WTC11 (cell line): ENCODE measurements around the gene ADAM17. TPM values are rescaled to one million over a fixed set of nuclear protein-coding genes. Genes with fewer than 3 reads are reported as not detected.

Experiments
- ATAC-seq: fragments of 200-7000 bp; cut with Tn5 transposase; 2 replicates; pipeline ENCODE4 v1.10.0; 2021; ENCODE audit warnings: mild to moderate bottlenecking, moderate library complexity
- CTCF ChIA-PET: fragments of 300-600 bp; sonication (Branson Sonifier 250); formaldehyde crosslinking; loops from one replicate; lab custom pipeline; 2021; ENCODE audit warnings: antibody characterized with exemption; lab: Charles Lee
- POLR2A ChIA-PET: fragments of 350-600 bp; sonication (Branson Sonifier 250); formaldehyde crosslinking; loops from one replicate; lab custom pipeline; 2021; ENCODE audit warnings: antibody characterized with exemption; lab: Charles Lee
- DNase-seq: peaks from one replicate; pipeline ENCODE4 v3.0.0; 2021; ENCODE audit warnings: low spot score
- H3K27ac Mint-ChIP-seq: 2 replicates; pipeline ENCODE4 v1.8.0; 2021; ENCODE audit warnings: mixed read lengths
- H3K27me3 Mint-ChIP-seq: 2 replicates; pipeline ENCODE4 v1.8.0; 2021; ENCODE audit warnings: low read depth, mild to moderate bottlenecking, moderate library complexity, mixed read lengths
- H3K36me3 Mint-ChIP-seq: 2 replicates; pipeline ENCODE4 v1.8.0; 2021; ENCODE audit warnings: mixed read lengths
- H3K4me1 Mint-ChIP-seq: 2 replicates; pipeline ENCODE4 v1.8.0; 2022; ENCODE audit warnings: mixed read lengths
- H3K4me3 Mint-ChIP-seq: 2 replicates; pipeline ENCODE4 v1.8.0; 2021; ENCODE audit warnings: mild to moderate bottlenecking, moderate library complexity, mixed read lengths
- H3K9me3 Mint-ChIP-seq: 2 replicates; pipeline ENCODE4 v1.8.0; 2021; ENCODE audit warnings: mixed read lengths
- CREB1 ChIP-seq: sonication (generic); formaldehyde crosslinking; IDR thresholded peaks from 2 replicates; pipeline ENCODE4 v1.8.0; 2023; ENCODE audit warnings: mild to moderate bottlenecking, missing genetic modification reagents
- CREM ChIP-seq: sonication (generic); formaldehyde crosslinking; IDR thresholded peaks from 2 replicates; pipeline ENCODE4 v1.8.1; 2022; ENCODE audit warnings: mild to moderate bottlenecking, missing genetic modification reagents, moderate library complexity
- GABPB1 ChIP-seq: sonication (generic); formaldehyde crosslinking; IDR thresholded peaks from 2 replicates; pipeline ENCODE4 v1.8.1; 2023; ENCODE audit warnings: mild to moderate bottlenecking, missing genetic modification reagents
- GTF2I ChIP-seq: fragments of 250-450 bp; sonication (Bioruptor Pico); conservative IDR thresholded peaks from 2 replicates; pipeline ENCODE4 v1.4.0; 2021; ENCODE audit warnings: mild to moderate bottlenecking
- JUN ChIP-seq: sonication (generic); formaldehyde crosslinking; IDR thresholded peaks from 2 replicates; pipeline ENCODE4 v1.8.0; 2023; ENCODE audit warnings: mild to moderate bottlenecking, missing genetic modification reagents
- KAT7 ChIP-seq: sonication (generic); formaldehyde crosslinking; IDR thresholded peaks from 2 replicates; pipeline ENCODE4 v1.8.1; 2023; ENCODE audit warnings: missing genetic modification reagents, mild to moderate bottlenecking, borderline replicate concordance
- NFATC4 ChIP-seq: fragments of 250-450 bp; sonication (Bioruptor Pico); IDR thresholded peaks from 2 replicates; pipeline ENCODE4 v1.9.0; 2021; ENCODE audit warnings: mild to moderate bottlenecking
- NR2C2 ChIP-seq: sonication (generic); formaldehyde crosslinking; IDR thresholded peaks from 2 replicates; pipeline ENCODE4 v1.8.0; 2022; ENCODE audit warnings: mild to moderate bottlenecking, missing genetic modification reagents
- SOX15 ChIP-seq: fragments of 250-450 bp; sonication (Bioruptor Pico); IDR thresholded peaks from 2 replicates; pipeline ENCODE4 v1.9.0; 2021; ENCODE audit warnings: mild to moderate bottlenecking
- TEAD4 ChIP-seq: sonication (generic); formaldehyde crosslinking; IDR thresholded peaks from 2 replicates; pipeline ENCODE4 v1.8.0; 2022; ENCODE audit warnings: mild to moderate bottlenecking, missing genetic modification reagents
- ZBTB21 ChIP-seq: sonication (generic); formaldehyde crosslinking; IDR thresholded peaks from 2 replicates; pipeline ENCODE4 v1.8.1; 2023; ENCODE audit warnings: mild to moderate bottlenecking, missing genetic modification reagents, borderline replicate concordance
- ZNF423 ChIP-seq: fragments of 250-450 bp; sonication (Bioruptor Pico); IDR thresholded peaks from 2 replicates; pipeline ENCODE4 v2.1.2; 2022; ENCODE audit warnings: mild to moderate bottlenecking, moderate library complexity
- total RNA-seq: library from RNA; stranded (reverse); gene quantifications from 3 replicates; pipeline ENCODE4 v1.2.3, GENCODE V29; 2021
- TF ChIP-seq, protein P1 (sequence below): fragments of 250-450 bp; sonication (Bioruptor Pico); IDR thresholded peaks from 2 replicates; pipeline ENCODE4 v1.9.0; 2021; ENCODE audit warnings: mild to moderate bottlenecking, borderline replicate concordance
- TF ChIP-seq, protein P2 (sequence below): sonication (generic); formaldehyde crosslinking; IDR thresholded peaks from 2 replicates; pipeline ENCODE4 v1.8.0; 2023; ENCODE audit warnings: mild to moderate bottlenecking, missing genetic modification reagents
- TF ChIP-seq, protein P3 (sequence below): sonication (generic); formaldehyde crosslinking; IDR thresholded peaks from 2 replicates; pipeline ENCODE4 v1.8.1; 2023; ENCODE audit warnings: mild to moderate bottlenecking, missing genetic modification reagents, moderate library complexity
- TF ChIP-seq, protein P4 (sequence below): fragments of 200-600 bp; IDR thresholded peaks from 2 replicates; pipeline ENCODE4 v1.8.0; 2022; ENCODE audit warnings: antibody characterized with exemption
- TF ChIP-seq, protein P5 (sequence below): sonication (generic); formaldehyde crosslinking; IDR thresholded peaks from 2 replicates; pipeline ENCODE4 v1.8.0; 2022; ENCODE audit warnings: missing genetic modification reagents

ADAM17 gene
- total RNA-seq, 1 experiment from 2014 or later = 25.9 TPM

DNA sequence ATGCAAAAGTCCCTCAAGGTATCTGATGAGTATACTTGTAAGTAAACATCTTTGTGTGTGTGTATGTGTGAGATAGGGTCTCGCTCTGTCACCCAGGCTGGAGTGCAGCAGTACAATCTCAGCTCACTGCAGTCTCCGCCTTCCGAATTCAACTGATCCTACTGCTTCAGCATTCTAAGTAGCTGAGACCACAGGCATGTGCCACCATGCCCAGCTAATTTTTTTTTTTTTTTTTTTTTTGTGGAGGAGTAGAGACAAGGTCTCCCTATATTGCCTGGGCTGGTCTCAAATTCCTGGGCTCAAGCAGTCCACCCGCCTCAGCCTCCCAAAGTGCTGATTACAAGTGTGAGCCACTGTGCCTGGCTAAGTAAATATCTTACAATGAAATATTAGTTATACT is 23.2 kb downstream of the ADAM17 start (continued):
- TF ChIP-seq, protein P1, sequence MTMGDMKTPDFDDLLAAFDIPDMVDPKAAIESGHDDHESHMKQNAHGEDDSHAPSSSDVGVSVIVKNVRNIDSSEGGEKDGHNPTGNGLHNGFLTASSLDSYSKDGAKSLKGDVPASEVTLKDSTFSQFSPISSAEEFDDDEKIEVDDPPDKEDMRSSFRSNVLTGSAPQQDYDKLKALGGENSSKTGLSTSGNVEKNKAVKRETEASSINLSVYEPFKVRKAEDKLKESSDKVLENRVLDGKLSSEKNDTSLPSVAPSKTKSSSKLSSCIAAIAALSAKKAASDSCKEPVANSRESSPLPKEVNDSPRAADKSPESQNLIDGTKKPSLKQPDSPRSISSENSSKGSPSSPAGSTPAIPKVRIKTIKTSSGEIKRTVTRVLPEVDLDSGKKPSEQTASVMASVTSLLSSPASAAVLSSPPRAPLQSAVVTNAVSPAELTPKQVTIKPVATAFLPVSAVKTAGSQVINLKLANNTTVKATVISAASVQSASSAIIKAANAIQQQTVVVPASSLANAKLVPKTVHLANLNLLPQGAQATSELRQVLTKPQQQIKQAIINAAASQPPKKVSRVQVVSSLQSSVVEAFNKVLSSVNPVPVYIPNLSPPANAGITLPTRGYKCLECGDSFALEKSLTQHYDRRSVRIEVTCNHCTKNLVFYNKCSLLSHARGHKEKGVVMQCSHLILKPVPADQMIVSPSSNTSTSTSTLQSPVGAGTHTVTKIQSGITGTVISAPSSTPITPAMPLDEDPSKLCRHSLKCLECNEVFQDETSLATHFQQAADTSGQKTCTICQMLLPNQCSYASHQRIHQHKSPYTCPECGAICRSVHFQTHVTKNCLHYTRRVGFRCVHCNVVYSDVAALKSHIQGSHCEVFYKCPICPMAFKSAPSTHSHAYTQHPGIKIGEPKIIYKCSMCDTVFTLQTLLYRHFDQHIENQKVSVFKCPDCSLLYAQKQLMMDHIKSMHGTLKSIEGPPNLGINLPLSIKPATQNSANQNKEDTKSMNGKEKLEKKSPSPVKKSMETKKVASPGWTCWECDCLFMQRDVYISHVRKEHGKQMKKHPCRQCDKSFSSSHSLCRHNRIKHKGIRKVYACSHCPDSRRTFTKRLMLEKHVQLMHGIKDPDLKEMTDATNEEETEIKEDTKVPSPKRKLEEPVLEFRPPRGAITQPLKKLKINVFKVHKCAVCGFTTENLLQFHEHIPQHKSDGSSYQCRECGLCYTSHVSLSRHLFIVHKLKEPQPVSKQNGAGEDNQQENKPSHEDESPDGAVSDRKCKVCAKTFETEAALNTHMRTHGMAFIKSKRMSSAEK (CRISPR knock-in tag) = no peak
- TF ChIP-seq, protein P2, sequence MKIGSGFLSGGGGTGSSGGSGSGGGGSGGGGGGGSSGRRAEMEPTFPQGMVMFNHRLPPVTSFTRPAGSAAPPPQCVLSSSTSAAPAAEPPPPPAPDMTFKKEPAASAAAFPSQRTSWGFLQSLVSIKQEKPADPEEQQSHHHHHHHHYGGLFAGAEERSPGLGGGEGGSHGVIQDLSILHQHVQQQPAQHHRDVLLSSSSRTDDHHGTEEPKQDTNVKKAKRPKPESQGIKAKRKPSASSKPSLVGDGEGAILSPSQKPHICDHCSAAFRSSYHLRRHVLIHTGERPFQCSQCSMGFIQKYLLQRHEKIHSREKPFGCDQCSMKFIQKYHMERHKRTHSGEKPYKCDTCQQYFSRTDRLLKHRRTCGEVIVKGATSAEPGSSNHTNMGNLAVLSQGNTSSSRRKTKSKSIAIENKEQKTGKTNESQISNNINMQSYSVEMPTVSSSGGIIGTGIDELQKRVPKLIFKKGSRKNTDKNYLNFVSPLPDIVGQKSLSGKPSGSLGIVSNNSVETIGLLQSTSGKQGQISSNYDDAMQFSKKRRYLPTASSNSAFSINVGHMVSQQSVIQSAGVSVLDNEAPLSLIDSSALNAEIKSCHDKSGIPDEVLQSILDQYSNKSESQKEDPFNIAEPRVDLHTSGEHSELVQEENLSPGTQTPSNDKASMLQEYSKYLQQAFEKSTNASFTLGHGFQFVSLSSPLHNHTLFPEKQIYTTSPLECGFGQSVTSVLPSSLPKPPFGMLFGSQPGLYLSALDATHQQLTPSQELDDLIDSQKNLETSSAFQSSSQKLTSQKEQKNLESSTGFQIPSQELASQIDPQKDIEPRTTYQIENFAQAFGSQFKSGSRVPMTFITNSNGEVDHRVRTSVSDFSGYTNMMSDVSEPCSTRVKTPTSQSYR (CRISPR knock-in tag) = no peak
- TF ChIP-seq JUN (CRISPR knock-in tag) (no peak), TEAD4 (CRISPR knock-in tag) (no peak), NR2C2 (CRISPR knock-in tag) (no peak)
- TF ChIP-seq, all 79 proteins: peak for 0

DNA sequence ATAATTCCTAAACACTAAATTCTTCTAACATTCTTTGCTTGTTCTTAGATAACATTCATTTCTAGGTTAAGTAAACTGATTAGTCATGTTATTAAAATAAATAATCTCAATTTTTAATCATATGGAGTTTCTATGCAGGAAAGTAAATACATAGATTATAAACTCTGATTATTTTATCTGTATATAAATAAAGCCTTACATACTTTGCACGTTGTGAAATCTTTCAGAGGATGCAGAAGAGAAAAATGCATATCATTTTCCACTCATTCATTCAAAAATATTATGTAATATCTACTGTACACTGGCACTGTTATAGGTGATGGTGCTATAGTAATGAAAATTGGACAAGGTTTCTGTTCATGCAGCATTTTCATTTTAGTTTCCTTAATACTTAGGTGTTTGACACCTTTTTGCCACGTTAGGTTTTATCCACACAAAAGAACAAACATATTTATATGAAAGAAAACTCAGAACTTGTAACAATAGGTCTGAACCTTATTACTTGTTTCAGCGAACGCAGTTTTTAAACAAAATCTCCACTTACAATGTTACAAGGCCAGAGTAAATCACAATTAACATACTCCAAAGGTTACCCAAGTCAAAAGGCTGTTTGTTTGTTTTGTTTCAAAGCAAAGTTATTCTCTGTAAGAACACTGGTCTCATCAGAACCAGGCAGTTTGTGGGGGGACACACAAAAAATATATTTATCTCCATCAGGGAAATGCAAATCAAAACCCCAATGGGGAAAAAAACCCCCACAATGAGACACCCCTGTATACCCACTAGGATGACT is 27.4 kb downstream of the ADAM17 start:
- Mint-ChIP-seq H3K9me3 (peaks cover 4% of the 10 kb centered on the region; the same call in 1 of the 2 replicates), H3K27ac (no peak overlapping the region), H3K36me3 (peaks cover 25% of the 10 kb centered on the region), H3K4me3 (no peak overlapping the region), H3K27me3 (no peaks in the 10 kb centered on the region), H3K4me1 (no peaks in the 10 kb centered on the region)
- DNase-seq (no peak), ATAC-seq (no peak)
- POLR2A ChIA-PET = no interaction called here
- CTCF ChIA-PET = no interaction called here
- no peak for TF ChIP-seq ZNF423 (CRISPR knock-in tag)
- TF ChIP-seq, protein P1 (CRISPR knock-in tag) = no peak
- no peak for TF ChIP-seq CREB1 (CRISPR knock-in tag)
- no peak for TF ChIP-seq CREM (CRISPR knock-in tag)
- TF ChIP-seq, protein P3, sequence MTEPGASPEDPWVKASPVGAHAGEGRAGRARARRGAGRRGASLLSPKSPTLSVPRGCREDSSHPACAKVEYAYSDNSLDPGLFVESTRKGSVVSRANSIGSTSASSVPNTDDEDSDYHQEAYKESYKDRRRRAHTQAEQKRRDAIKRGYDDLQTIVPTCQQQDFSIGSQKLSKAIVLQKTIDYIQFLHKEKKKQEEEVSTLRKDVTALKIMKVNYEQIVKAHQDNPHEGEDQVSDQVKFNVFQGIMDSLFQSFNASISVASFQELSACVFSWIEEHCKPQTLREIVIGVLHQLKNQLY (CRISPR knock-in tag) = no peak
- no peak for TF ChIP-seq SOX15 (CRISPR knock-in tag)
- no peak for TF ChIP-seq GABPB1 (CRISPR knock-in tag)
- TF ChIP-seq GTF2I (CRISPR knock-in tag) = no peak
- TF ChIP-seq KAT7 (CRISPR knock-in tag) = no peak
- TF ChIP-seq ZBTB21 (CRISPR knock-in tag) = no peak
- TF ChIP-seq, protein P4, sequence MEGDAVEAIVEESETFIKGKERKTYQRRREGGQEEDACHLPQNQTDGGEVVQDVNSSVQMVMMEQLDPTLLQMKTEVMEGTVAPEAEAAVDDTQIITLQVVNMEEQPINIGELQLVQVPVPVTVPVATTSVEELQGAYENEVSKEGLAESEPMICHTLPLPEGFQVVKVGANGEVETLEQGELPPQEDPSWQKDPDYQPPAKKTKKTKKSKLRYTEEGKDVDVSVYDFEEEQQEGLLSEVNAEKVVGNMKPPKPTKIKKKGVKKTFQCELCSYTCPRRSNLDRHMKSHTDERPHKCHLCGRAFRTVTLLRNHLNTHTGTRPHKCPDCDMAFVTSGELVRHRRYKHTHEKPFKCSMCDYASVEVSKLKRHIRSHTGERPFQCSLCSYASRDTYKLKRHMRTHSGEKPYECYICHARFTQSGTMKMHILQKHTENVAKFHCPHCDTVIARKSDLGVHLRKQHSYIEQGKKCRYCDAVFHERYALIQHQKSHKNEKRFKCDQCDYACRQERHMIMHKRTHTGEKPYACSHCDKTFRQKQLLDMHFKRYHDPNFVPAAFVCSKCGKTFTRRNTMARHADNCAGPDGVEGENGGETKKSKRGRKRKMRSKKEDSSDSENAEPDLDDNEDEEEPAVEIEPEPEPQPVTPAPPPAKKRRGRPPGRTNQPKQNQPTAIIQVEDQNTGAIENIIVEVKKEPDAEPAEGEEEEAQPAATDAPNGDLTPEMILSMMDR = no peak
- no peak for TF ChIP-seq NFATC4 (CRISPR knock-in tag)
- TF ChIP-seq, protein P5, sequence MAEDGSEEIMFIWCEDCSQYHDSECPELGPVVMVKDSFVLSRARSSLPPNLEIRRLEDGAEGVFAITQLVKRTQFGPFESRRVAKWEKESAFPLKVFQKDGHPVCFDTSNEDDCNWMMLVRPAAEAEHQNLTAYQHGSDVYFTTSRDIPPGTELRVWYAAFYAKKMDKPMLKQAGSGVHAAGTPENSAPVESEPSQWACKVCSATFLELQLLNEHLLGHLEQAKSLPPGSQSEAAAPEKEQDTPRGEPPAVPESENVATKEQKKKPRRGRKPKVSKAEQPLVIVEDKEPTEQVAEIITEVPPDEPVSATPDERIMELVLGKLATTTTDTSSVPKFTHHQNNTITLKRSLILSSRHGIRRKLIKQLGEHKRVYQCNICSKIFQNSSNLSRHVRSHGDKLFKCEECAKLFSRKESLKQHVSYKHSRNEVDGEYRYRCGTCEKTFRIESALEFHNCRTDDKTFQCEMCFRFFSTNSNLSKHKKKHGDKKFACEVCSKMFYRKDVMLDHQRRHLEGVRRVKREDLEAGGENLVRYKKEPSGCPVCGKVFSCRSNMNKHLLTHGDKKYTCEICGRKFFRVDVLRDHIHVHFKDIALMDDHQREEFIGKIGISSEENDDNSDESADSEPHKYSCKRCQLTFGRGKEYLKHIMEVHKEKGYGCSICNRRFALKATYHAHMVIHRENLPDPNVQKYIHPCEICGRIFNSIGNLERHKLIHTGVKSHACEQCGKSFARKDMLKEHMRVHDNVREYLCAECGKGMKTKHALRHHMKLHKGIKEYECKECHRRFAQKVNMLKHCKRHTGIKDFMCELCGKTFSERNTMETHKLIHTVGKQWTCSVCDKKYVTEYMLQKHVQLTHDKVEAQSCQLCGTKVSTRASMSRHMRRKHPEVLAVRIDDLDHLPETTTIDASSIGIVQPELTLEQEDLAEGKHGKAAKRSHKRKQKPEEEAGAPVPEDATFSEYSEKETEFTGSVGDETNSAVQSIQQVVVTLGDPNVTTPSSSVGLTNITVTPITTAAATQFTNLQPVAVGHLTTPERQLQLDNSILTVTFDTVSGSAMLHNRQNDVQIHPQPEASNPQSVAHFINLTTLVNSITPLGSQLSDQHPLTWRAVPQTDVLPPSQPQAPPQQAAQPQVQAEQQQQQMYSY = no peak
